IPS-20b (cell line): ENCODE measurements around the gene SELPLG.

Source experiments
- H3K27ac ChIP-seq: one replicate; pipeline ENCODE4 v1.5.1; 2013; ENCODE audit warnings: low read length
- H3K27me3 ChIP-seq: 2 replicates; pipeline ENCODE4 v1.6.1; 2013; ENCODE audit warnings: mild to moderate bottlenecking, low read length, inconsistent platforms; ENCODE audit not compliant: insufficient read depth
- H3K36me3 ChIP-seq: 2 replicates; pipeline ENCODE4 v1.6.1; 2013; ENCODE audit warnings: low read depth, mild to moderate bottlenecking, inconsistent platforms, low read length, moderate library complexity; ENCODE audit not compliant: insufficient read depth
- H3K4me1 ChIP-seq: 2 replicates; pipeline ENCODE4 v1.6.1; 2013; ENCODE audit warnings: mild to moderate bottlenecking, control low read depth, inconsistent platforms, low read length, moderate library complexity; ENCODE audit not compliant: insufficient read depth
- H3K4me3 ChIP-seq: 2 replicates; pipeline ENCODE4 v1.5.1; 2013; ENCODE audit warnings: mild to moderate bottlenecking, low read length, inconsistent platforms
- H3K9ac ChIP-seq: 2 replicates; pipeline ENCODE4 v1.6.1; 2013; ENCODE audit warnings: low read depth, mild to moderate bottlenecking, inconsistent platforms, low read length, moderate library complexity
- H3K9me3 ChIP-seq: 2 replicates; pipeline ENCODE4 v1.6.1; 2013; ENCODE audit warnings: mild to moderate bottlenecking, low read depth, low read length, inconsistent platforms; ENCODE audit not compliant: insufficient read depth

SELPLG gene

GRCh38 chr12:108605000-108605689, 28.5 kb downstream of the SELPLG start:
- Histone ChIP-seq H3K27me3 (no peaks in the 10 kb centered on the region), H3K4me1 (no peaks in the 10 kb centered on the region; the same call in 1 of the 2 replicates), H3K36me3 (no peaks in the 10 kb centered on the region), H3K9me3 (no peaks in the 10 kb centered on the region), H3K27ac (no peak overlapping the region), H3K4me3 (no peak overlapping the region), H3K9ac (no peak overlapping the region)

DNA sequence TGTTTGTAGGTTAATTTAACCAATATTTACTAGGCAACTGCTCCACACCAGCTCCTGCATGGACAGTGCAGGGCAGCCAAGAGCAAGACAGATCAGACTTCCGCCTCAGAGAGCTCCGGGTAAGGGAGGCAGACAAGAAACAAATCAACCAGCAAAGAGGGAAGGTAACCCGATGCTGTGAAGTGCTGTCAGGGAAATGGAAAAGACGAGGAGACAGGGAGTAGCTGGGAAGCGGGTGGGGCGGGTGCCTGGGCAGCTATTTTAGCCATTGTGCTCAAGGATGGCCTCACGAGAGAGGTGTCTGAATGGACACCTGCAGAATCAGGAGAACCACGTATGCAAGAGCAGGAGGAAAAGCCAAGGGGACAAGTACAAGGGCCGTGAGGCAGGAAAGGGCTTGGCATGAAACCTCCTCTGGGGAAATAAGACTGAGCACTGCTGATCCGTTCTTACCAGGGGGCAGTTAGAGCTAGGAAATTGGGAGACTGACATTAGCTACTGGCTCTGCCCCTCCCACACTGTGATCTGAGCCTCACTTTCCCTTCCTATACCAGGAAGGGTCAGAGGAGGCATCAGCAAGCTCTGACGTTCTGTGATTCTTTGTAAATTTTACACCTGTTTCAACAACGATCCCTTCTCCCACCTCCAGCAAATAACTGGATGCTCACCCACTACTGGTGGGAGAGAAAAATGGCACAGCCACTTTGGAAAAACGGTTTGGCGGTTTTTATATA, 29.3 kb downstream of the SELPLG start:
- H3K27ac ChIP-seq = no peak overlapping the region
- H3K36me3 ChIP-seq = no peaks in the 10 kb centered on the region
- no peaks in the 10 kb centered on the region for H3K27me3 ChIP-seq
- H3K4me3 ChIP-seq = no peak overlapping the region
- no peak overlapping the region for H3K9ac ChIP-seq
- H3K4me1 ChIP-seq = no peaks in the 10 kb centered on the region; the same call in 1 of the 2 replicates
- H3K9me3 ChIP-seq = no peaks in the 10 kb centered on the region

- Histone ChIP-seq H3K36me3 (no peaks in the 10 kb centered on the region), H3K9me3 (no peaks in the 10 kb centered on the region), H3K4me1 (no peaks in the 10 kb centered on the region), H3K9ac (no peak overlapping the region), H3K27ac (no peak overlapping the region), H3K4me3 (no peak overlapping the region), H3K27me3 (no peaks in the 10 kb centered on the region)
Observed at GRCh38 chr12:108603743-108604142, 30.0 kb downstream of the SELPLG start.

GRCh38 chr12:108602976-108603704, 30.6 kb downstream of the SELPLG start:
- Histone ChIP-seq H3K27ac (no peak overlapping the region), H3K9ac (no peak overlapping the region), H3K9me3 (no peaks in the 10 kb centered on the region), H3K27me3 (no peaks in the 10 kb centered on the region), H3K4me3 (no peak overlapping the region), H3K4me1 (no peaks in the 10 kb centered on the region), H3K36me3 (no peaks in the 10 kb centered on the region)

GRCh38 chr12:108602209-108602705, 31.4 kb downstream of the SELPLG start:
- Histone ChIP-seq H3K4me3 (no peak overlapping the region), H3K27me3 (no peaks in the 10 kb centered on the region), H3K9ac (no peak overlapping the region), H3K4me1 (no peaks in the 10 kb centered on the region), H3K36me3 (no peaks in the 10 kb centered on the region), H3K27ac (no peak overlapping the region), H3K9me3 (no peaks in the 10 kb centered on the region)

GRCh38 chr12:108600702-108601007, 33.0 kb downstream of the SELPLG start:
- Histone ChIP-seq H3K36me3 (no peaks in the 10 kb centered on the region), H3K4me1 (no peaks in the 10 kb centered on the region), H3K27me3 (no peaks in the 10 kb centered on the region), H3K4me3 (no peak overlapping the region), H3K27ac (no peak overlapping the region), H3K9me3 (no peaks in the 10 kb centered on the region), H3K9ac (no peak overlapping the region)

GRCh38 chr12:108599948-108600701, 33.6 kb downstream of the SELPLG start:
- no peaks in the 10 kb centered on the region for H3K36me3 ChIP-seq
- no peak overlapping the region for H3K9ac ChIP-seq
- no peaks in the 10 kb centered on the region for H3K9me3 ChIP-seq
- H3K4me3 ChIP-seq = no peak overlapping the region
- H3K27me3 ChIP-seq = no peaks in the 10 kb centered on the region
- no peak overlapping the region for H3K27ac ChIP-seq
- H3K4me1 ChIP-seq = no peaks in the 10 kb centered on the region

DNA sequence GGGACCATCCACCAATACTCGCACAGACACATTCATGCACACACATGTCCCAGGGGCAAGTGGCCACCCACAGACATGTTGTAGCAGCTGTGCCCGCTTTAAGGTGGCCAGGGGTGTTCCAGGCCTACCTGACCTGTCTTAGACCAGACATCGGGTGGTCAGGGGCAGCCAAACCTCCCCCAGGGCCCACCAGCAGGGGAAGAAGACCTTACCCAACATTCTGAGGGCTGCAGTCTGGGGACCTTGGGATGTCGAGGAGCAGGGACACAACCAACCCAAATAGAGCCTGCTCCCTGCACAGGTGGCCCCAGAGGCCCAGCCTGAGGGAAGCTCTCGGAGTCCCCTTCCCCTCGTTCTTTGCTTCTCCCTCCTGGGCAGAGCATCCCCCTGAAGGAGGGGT, 34.2 kb downstream of the SELPLG start:
- H3K27me3 ChIP-seq = no peaks in the 10 kb centered on the region
- H3K4me1 ChIP-seq = no peaks in the 10 kb centered on the region
- H3K9ac ChIP-seq = no peak overlapping the region
- H3K27ac ChIP-seq = no peak overlapping the region
- H3K4me3 ChIP-seq = no peak overlapping the region
- no peaks in the 10 kb centered on the region for H3K36me3 ChIP-seq
- no peaks in the 10 kb centered on the region for H3K9me3 ChIP-seq

GRCh38 chr12:108598553-108599250, 35.0 kb downstream of the SELPLG start:
- H3K27ac ChIP-seq = no peak overlapping the region
- H3K9ac ChIP-seq = no peak overlapping the region
- H3K36me3 ChIP-seq = no peaks in the 10 kb centered on the region
- H3K4me3 ChIP-seq = no peak overlapping the region
- H3K27me3 ChIP-seq = no peaks in the 10 kb centered on the region
- H3K4me1 ChIP-seq = no peaks in the 10 kb centered on the region
- no peaks in the 10 kb centered on the region for H3K9me3 ChIP-seq

DNA sequence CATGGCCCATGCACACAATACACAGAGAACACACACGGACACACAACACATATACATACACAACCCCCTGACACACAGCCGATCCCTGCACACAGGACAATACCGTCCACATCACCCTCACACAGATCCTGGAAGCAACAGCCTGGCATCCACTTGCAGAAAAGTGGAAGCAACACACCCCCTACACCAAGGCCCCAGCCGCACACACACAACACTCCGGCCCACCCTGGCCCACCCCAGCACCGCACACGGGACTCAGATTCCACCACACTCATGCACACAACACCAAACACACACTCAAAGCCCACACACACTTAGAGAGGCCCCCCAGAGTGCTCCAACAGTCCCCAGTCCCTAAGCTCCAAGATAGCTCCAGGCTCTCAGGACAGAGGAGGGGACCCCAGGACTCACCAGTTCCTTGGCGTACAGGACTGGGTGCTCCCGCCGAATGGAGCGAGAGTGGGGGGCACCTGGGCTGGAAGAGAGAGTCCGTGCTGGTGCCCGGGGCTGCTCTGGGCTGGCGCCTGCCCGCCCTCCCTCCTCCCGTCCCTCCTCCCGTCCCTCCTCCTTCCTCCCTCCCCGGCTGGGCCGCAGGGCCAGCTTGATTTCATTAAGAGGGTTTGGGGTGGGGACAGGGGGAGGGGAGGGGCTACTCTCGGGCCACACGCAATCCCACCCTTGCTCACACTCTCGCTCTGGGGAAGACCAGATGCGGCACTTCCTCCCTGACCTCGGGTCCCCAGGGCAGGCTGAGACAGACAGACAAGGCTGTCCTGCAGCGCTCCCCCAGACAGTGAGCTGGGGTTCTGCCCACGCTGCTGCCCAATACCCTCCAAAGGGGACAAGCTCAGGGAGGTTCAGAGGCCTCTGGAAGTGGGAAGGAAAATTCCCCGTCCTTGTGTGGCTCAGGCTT, 35.9 kb downstream of the SELPLG start, which contains the start of gene TMEM119:
Gene TMEM119, minus strand, starts transcription at position 526 of the 913 bp plus-strand sequence. CDS start 5,701 bp downstream, outside the sequence.
- Histone ChIP-seq H3K27me3 (no peaks in the 10 kb centered on the region), H3K27ac (no peak within 1 kb of the TSS), H3K4me3 (no peak within 1 kb of the TSS), H3K4me1 (no peaks in the 10 kb centered on the region), H3K9me3 (no peaks in the 10 kb centered on the region), H3K36me3 (no peaks in the 10 kb centered on the region), H3K9ac (no peak within 1 kb of the TSS)
